Esophagus squamous epithelium (tissue), 5 donors: ENCODE measurements around the gene FRMD4A. TPM values are rescaled to one million over a fixed set of nuclear protein-coding genes. Genes with fewer than 3 reads are reported as not detected.

Source experiments
- DNase-seq: peaks from one replicate; lab custom pipeline; 2025; lab: John Stamatoyannopoulos, UW
- H3K27ac ChIP-seq, 4 donors: fragments of 200-600 bp; sonication (generic); one replicate each; pipeline ENCODE4 v1.5.1; 2016 to 2019; ENCODE audit warnings: mild to moderate bottlenecking in 1 of 4
- H3K27me3 ChIP-seq, 4 donors: fragments of 200-600 bp; sonication (generic); 1 replicate in 3 of 4; 2 replicates in 1 of 4; pipeline versions ENCODE4 v1.5.1 to v1.6.0; 2017 to 2021; ENCODE audit warnings: antibody characterized with exemption in 1 of 4
- H3K36me3 ChIP-seq, 3 donors: fragments of 200-600 bp; sonication (generic); one replicate each; pipeline ENCODE4 v1.5.1; 2016 to 2019
- H3K4me1 ChIP-seq, 3 donors: fragments of 200-600 bp; sonication (generic); one replicate each; pipeline ENCODE4 v1.5.1; 2017 to 2019
- H3K4me3 ChIP-seq, 4 donors: fragments of 200-600 bp; sonication (generic); 1 replicate in 3 of 4; 2 replicates in 1 of 4; pipeline ENCODE4 v1.5.1; 2016 to 2019; ENCODE audit warnings: mild to moderate bottlenecking in 2 of 4, moderate library complexity in 1 of 4
- H3K9me3 ChIP-seq, 3 donors: fragments of 200-600 bp; sonication (generic); one replicate each; pipeline ENCODE4 v1.5.1; 2016 to 2019
- POLR2A ChIP-seq, 4 donors: fragments of 450-650 bp; IDR thresholded peaks; one replicate each; pipeline ENCODE4 v1.6.1; 2017; ENCODE audit warnings: antibody characterized with exemption in 4 of 4, mild to moderate bottlenecking in 4 of 4, moderate library complexity in 3 of 4
- WGBS, 2 donors: methylation state at CpG; one replicate each; pipeline ENCODE4 v1.1.5; 2018; 5-methylcytosine and 5-hydroxymethylcytosine counted together
- intact Hi-C: fragments of 100-400 bp; cut with DNase I; formaldehyde crosslinking; loops from one replicate; pipeline ENCODE4 v1.15.0; 2022
- total RNA-seq, 4 donors: library from RNA; depleted of rRNA; stranded (reverse); fragments of >200 nt; gene quantifications; one replicate each; pipeline ENCODE4 v1.1.0, GENCODE V29; 2016
- TF ChIP-seq, protein P1 (sequence below), 6 experiments: fragments of 450-650 bp in 4 of 6; fragments of 200-600 bp in 2 of 6; sonication (generic) in 2 of 6; IDR thresholded peaks; one replicate each; pipeline ENCODE4 v1.5.1; 2016 to 2019; ENCODE audit warnings: antibody characterized with exemption in 6 of 6, mild to moderate bottlenecking in 4 of 6, moderate library complexity in 4 of 6
- donor health status: DM: yes; HTN: yes; CAD: no.

FRMD4A gene
- total RNA-seq, 4 donors from 2014 or later = 7.3 to 15.3 (median 8.6) TPM

DNA sequence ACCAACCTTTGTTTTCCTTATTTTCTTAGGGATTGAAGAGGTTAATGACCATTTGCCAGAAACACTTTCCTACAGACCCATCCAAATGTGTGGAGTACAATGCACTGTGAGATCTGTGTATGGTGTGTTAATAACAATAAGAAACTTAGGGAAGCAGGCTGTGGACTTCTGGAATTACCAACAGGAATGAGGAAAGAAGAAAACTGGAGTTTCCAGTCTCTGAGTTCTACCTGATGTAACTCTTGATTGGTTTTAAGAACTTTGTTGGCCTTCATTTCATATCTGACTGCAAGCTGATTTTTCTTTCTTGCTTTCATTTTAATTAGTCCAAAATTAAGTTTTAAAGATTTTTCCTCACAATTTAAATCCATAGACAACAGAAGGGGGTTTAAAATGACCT lies 700.5 kb downstream of the FRMD4A start:
- Histone ChIP-seq H3K4me1 (peaks cover 0 to 12% (median 5%) of the 10 kb centered on the region in 3 donors), H3K36me3 (peaks cover 0 to 59% (median 4%) of the 10 kb centered on the region in 3 donors), H3K27ac (no peak overlapping the region), H3K27me3 (no peaks in the 10 kb centered on the region), H3K4me3 (no peak overlapping the region), H3K9me3 (no peaks in the 10 kb centered on the region)
- intact Hi-C loops = no loop called here
- DNase-seq = no peak
- no peak for TF ChIP-seq POLR2A (IDR thresholded peaks at IDR 0.05)
- TF ChIP-seq, protein P1, sequence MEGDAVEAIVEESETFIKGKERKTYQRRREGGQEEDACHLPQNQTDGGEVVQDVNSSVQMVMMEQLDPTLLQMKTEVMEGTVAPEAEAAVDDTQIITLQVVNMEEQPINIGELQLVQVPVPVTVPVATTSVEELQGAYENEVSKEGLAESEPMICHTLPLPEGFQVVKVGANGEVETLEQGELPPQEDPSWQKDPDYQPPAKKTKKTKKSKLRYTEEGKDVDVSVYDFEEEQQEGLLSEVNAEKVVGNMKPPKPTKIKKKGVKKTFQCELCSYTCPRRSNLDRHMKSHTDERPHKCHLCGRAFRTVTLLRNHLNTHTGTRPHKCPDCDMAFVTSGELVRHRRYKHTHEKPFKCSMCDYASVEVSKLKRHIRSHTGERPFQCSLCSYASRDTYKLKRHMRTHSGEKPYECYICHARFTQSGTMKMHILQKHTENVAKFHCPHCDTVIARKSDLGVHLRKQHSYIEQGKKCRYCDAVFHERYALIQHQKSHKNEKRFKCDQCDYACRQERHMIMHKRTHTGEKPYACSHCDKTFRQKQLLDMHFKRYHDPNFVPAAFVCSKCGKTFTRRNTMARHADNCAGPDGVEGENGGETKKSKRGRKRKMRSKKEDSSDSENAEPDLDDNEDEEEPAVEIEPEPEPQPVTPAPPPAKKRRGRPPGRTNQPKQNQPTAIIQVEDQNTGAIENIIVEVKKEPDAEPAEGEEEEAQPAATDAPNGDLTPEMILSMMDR (IDR thresholded peaks at IDR 0.05) = no peak

DNA sequence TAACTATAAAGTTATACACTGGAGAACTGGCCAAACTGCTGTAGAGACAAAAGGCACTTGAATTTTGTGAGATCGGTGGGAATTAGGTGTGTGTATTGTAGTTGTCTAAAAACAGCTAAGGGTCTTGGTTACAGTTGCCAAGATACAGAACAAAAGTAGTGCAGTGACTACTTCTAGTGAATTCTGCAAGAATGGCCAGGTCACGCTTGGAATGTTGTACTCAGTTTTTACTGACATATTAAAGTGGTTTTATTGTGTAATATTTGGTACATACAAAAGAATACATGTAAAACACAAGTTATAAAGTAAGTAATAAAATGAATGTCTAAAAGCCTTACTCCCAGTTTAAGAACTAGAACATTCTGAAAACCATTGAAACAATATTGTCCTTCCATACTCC lies 701.6 kb downstream of the FRMD4A start:
- Histone ChIP-seq H3K9me3 (no peaks in the 10 kb centered on the region), H3K36me3 (peaks cover 0 to 70% (median 4%) of the 10 kb centered on the region in 3 donors), H3K27me3 (no peaks in the 10 kb centered on the region), H3K27ac (no peak overlapping the region), H3K4me3 (no peak overlapping the region), H3K4me1 (peaks cover 0 to 12% (median 5%) of the 10 kb centered on the region in 3 donors)
- TF ChIP-seq, protein P1 (IDR thresholded peaks at IDR 0.05) = no peak
- no peak for TF ChIP-seq POLR2A (IDR thresholded peaks at IDR 0.05)
- WGBS, 2 donors = 69 to 71% methylated on average over 2 of the region's 2 CpGs
- intact Hi-C loops = no loop called here
- DNase-seq = no peak

DNA sequence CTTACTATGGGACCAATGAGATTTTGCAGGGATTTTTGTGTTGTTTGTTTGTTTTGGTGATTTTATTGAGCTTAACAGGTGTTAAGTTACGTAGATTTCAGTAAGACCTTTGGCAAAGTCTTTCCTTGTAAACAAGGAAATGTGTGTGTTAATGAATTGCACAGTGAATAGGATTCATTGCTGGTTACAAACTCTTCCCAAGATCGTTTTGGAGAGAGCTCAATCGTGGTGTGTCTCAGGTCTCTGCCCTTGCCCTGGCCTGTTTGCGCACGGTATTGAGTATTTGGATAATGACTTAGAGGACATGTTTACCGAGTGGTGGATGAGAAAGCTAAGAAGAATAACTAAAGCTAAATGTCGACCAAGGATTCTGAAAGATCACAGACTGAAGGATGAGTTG lies 702.1 kb downstream of the FRMD4A start:
- Histone ChIP-seq H3K4me3 (no peak overlapping the region), H3K27me3 (no peaks in the 10 kb centered on the region), H3K4me1 (peaks cover 0 to 9% (median 5%) of the 10 kb centered on the region in 3 donors), H3K9me3 (no peaks in the 10 kb centered on the region), H3K27ac (no peak overlapping the region), H3K36me3 (peaks cover 0 to 70% (median 4%) of the 10 kb centered on the region in 3 donors)
- DNase-seq = no peak
- intact Hi-C loops = no loop called here
- WGBS, 2 donors = 51 to 67% methylated on average over 6 to 7 of the region's 7 CpGs
- TF ChIP-seq, protein P1 (IDR thresholded peaks at IDR 0.05) = no peak
- no peak for TF ChIP-seq POLR2A (IDR thresholded peaks at IDR 0.05)

DNA sequence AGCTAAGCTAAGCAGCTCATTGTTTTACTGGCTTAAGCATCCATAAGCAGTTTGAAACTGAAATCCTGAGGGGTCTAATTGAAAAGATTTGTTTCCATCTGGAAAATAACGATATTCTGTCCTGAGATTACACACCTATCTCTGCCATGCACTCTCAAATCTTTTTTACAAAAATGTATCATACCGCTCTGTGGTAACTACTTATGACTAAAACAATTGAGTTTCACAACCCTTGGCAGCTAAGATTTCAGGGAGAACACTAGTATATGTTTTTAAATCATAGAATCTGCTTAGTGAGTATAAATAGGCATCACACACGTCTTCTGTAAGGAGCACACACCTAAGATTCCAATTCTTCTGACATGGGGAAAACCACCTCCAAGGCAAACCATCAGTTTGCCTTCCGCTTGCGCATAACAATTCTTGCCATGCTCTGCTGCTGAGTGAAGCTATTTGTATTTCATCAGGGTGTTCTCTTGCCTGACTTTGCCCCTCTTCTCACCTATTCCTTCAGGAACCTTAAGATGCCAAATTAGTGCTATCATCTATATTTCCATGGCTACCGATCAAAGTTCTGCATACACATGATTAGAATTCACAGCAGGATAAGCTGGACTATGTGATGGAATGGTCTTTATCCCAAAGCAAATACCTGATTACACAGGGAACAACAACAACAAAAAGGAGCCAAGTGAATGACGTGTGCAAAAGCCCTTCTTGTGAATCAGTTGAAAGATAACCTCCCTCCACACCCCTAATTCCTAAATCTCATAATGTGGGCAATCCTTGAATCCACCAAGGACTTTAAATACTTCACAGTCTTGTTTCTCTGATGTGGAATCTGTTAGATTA lies 703.0 kb downstream of the FRMD4A start:
- Histone ChIP-seq H3K9me3 (no peaks in the 10 kb centered on the region), H3K36me3 (peaks cover 0 to 73% (median 4%) of the 10 kb centered on the region in 3 donors), H3K27me3 (no peaks in the 10 kb centered on the region), H3K27ac (no peak overlapping the region), H3K4me1 (no peaks in the 10 kb centered on the region), H3K4me3 (no peak overlapping the region)
- no peak for DNase-seq
- intact Hi-C loops = no loop called here
- 89 to 94% methylated on average over 7 of the region's 7 CpGs for WGBS, 2 donors
- no peak for TF ChIP-seq POLR2A (IDR thresholded peaks at IDR 0.05)
- TF ChIP-seq, protein P1 (IDR thresholded peaks at IDR 0.05) = no peak

DNA sequence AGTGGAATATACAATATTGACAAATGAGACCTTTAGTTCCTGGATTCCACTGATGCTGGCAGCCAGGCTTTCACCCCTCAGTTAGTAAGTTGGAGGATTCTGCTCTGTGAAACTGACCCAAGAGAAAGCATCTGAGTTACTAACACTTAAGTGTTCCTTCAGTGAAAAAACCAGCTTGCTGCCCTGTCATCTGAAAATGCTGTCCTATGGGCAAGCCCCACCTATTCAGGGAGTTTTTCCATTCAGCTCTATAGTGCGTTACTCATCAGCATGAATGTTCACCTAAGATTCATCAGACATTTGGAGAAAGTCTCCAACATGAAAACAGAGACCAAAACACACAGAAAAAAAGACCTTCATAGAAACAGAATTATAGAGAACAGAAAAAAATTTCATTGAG lies 706.1 kb downstream of the FRMD4A start:
- 75 to 100% methylated on average over 1 of the region's 1 CpG for WGBS, 2 donors
- TF ChIP-seq POLR2A (IDR thresholded peaks at IDR 0.05) = no peak
- TF ChIP-seq, protein P1 (IDR thresholded peaks at IDR 0.05) = no peak
- intact Hi-C loops = no loop called here
- DNase-seq = no peak
- Histone ChIP-seq H3K36me3 (peaks cover 0 to 81% (median 0%) of the 10 kb centered on the region in 3 donors), H3K27me3 (no peaks in the 10 kb centered on the region), H3K27ac (no peak overlapping the region), H3K4me3 (no peak overlapping the region), H3K4me1 (no peaks in the 10 kb centered on the region), H3K9me3 (no peaks in the 10 kb centered on the region)
